H1 (cell line): ENCODE data around the gene GSTT2. TPM values are rescaled to one million over a fixed set of nuclear protein-coding genes. Genes with fewer than 3 reads are reported as not detected.

Source experiments
- CTCF ChIA-PET: fragments of 300-600 bp; sonication (Branson Sonifier 250); formaldehyde crosslinking; loops from one replicate; lab custom pipeline; 2021; ENCODE audit not compliant: partially characterized antibody; lab: Charles Lee
- POLR2A ChIA-PET: fragments of 300-600 bp; sonication (Branson Sonifier 250); formaldehyde crosslinking; loops from one replicate; lab custom pipeline; 2021; ENCODE audit warnings: inconsistent platforms; ENCODE audit not compliant: partially characterized antibody; lab: Charles Lee
- DNase-seq, 2 experiments: peaks; one replicate each; pipeline versions ENCODE4 v3.0.0 to v3.0.0-alpha.2; 2010 to 2022; ENCODE audit warnings: low spot score in 2 of 2, low read depth in 1 of 2, mixed read lengths in 1 of 2
- FAIRE-seq: peaks from 2 replicates; lab custom pipeline; 2011; peaks lifted over from hg19 to GRCh38; lab: Jason Lieb, UNC
- H2AFZ ChIP-seq: 2 replicates; pipeline ENCODE4 v1.8.1; 2012; ENCODE audit warnings: low read length, inconsistent platforms
- H2AK5ac ChIP-seq: 2 replicates; pipeline ENCODE4 v1.6.1; 2013; ENCODE audit warnings: low read depth, low read length
- H2BK120ac ChIP-seq: replicated peaks from 2 replicates; pipeline ENCODE3; 2013; ENCODE audit warnings: low read depth, low read length, inconsistent platforms
- H2BK12ac ChIP-seq: 2 replicates; pipeline ENCODE4 v1.6.1; 2013; ENCODE audit warnings: low read depth, low read length
- H2BK15ac ChIP-seq: 2 replicates; pipeline ENCODE4 v1.6.1; 2013; ENCODE audit warnings: low read length
- H2BK20ac ChIP-seq: 2 replicates; pipeline ENCODE4 v1.6.1; 2013; ENCODE audit warnings: low read length
- H2BK5ac ChIP-seq: 2 replicates; pipeline ENCODE4 v1.6.1; 2013; ENCODE audit warnings: low read depth, low read length
- H3K14ac ChIP-seq: 2 replicates; pipeline ENCODE4 v1.6.1; 2013; ENCODE audit warnings: inconsistent platforms; ENCODE audit not compliant: insufficient read length
- H3K18ac ChIP-seq: 2 replicates; pipeline ENCODE4 v1.6.1; 2013; ENCODE audit warnings: low read length; ENCODE audit errors: extremely low read depth
- H3K23ac ChIP-seq: 2 replicates; pipeline ENCODE4 v1.6.1; 2013; ENCODE audit warnings: inconsistent platforms; ENCODE audit not compliant: insufficient read length
- H3K23me2 ChIP-seq: 2 replicates; pipeline ENCODE4 v1.6.1; 2013; ENCODE audit warnings: low read depth, low read length
- H3K27ac ChIP-seq: 2 replicates; pipeline ENCODE4 v1.6.1; 2011; ENCODE audit warnings: low read depth, low read length, inconsistent platforms
- H3K27me3 ChIP-seq, 4 experiments: replicated peaks in 1 of 4; 1 replicate in 1 of 4; 2 replicates in 3 of 4; pipeline versions ENCODE4 v1.6.1 to v1.8.1; 2011 to 2013; ENCODE audit warnings: low read length in 3 of 4, mild to moderate bottlenecking in 3 of 4, inconsistent platforms in 2 of 4, mixed read lengths in 2 of 4, moderate library complexity in 1 of 4; ENCODE audit not compliant: control insufficient read depth in 3 of 4, insufficient read depth in 3 of 4; ENCODE audit errors: extremely low read depth in 1 of 4
- H3K36me3 ChIP-seq, 4 experiments: 2 replicates each; pipeline versions ENCODE4 v1.6.1 to v1.8.1; 2011 to 2013; ENCODE audit warnings: mild to moderate bottlenecking in 4 of 4, low read length in 3 of 4, moderate library complexity in 2 of 4, control low read depth in 1 of 4, inconsistent platforms in 1 of 4; ENCODE audit not compliant: insufficient read depth in 4 of 4, control insufficient read depth in 2 of 4
- H3K4ac ChIP-seq: replicated peaks from 2 replicates; pipeline ENCODE3; 2013; ENCODE audit warnings: low read length, low read depth, mixed read lengths, inconsistent platforms; ENCODE audit not compliant: insufficient read length
- H3K4me1 ChIP-seq, 4 experiments: replicated peaks in 1 of 4; 1 replicate in 1 of 4; 2 replicates in 3 of 4; pipeline versions ENCODE4 v1.6.1 to v1.8.1; 2011 to 2013; ENCODE audit warnings: low read length in 3 of 4, inconsistent platforms in 2 of 4, mixed read lengths in 1 of 4; ENCODE audit not compliant: insufficient read depth in 4 of 4, control insufficient read depth in 3 of 4
- H3K4me2 ChIP-seq, 2 experiments: 2 replicates each; pipeline versions ENCODE4 v1.6.1 to v1.8.1; 2011 to 2013; ENCODE audit warnings: low read depth in 2 of 2, low read length in 2 of 2, control low read depth in 1 of 2, inconsistent platforms in 1 of 2, mild to moderate bottlenecking in 1 of 2; ENCODE audit not compliant: insufficient read depth in 1 of 2
- H3K4me3 ChIP-seq, 4 experiments: fragments of 200-600, 300-600 bp in 1 of 4; sonication (generic), shearing (Covaris generic), sonication (Bioruptor Twin) in 1 of 4; 2 replicates each; pipeline versions ENCODE4 v1.5.1 to v1.8.1; 2011 to 2016; ENCODE audit warnings: low read length in 4 of 4, low read depth in 3 of 4, control low read depth in 2 of 4, inconsistent platforms in 2 of 4, mild to moderate bottlenecking in 2 of 4, mixed read lengths in 1 of 4, moderate library complexity in 1 of 4; ENCODE audit not compliant: insufficient read depth in 2 of 4; ENCODE audit errors: extremely low read depth in 1 of 4
- H3K56ac ChIP-seq: replicated peaks from 2 replicates; pipeline ENCODE3; 2013; ENCODE audit warnings: low read depth, mild to moderate bottlenecking, mixed read lengths, low read length, inconsistent platforms; ENCODE audit not compliant: insufficient read length
- H3K79me1 ChIP-seq: 2 replicates; pipeline ENCODE4 v1.6.1; 2013; ENCODE audit warnings: low read depth, low read length, control low read depth
- H3K79me2 ChIP-seq, 2 experiments: 2 replicates each; pipeline versions ENCODE4 v1.6.1 to v1.8.1; 2012 to 2013; ENCODE audit warnings: low read length in 2 of 2, mild to moderate bottlenecking in 2 of 2, inconsistent platforms in 1 of 2; ENCODE audit not compliant: insufficient read depth in 2 of 2, control insufficient read depth in 1 of 2
- H3K9ac ChIP-seq, 4 experiments: replicated peaks in 1 of 4; 1 replicate in 1 of 4; 2 replicates in 3 of 4; pipeline versions ENCODE4 v1.6.1 to v1.8.1; 2011 to 2013; ENCODE audit warnings: low read depth in 3 of 4, low read length in 3 of 4, control low read depth in 2 of 4, mild to moderate bottlenecking in 2 of 4, moderate library complexity in 2 of 4, inconsistent platforms in 1 of 4; ENCODE audit errors: extremely low read depth in 1 of 4
- H3K9me3 ChIP-seq, 2 experiments: 2 replicates each; pipeline versions ENCODE4 v1.6.1 to v1.8.1; 2012 to 2013; ENCODE audit warnings: mild to moderate bottlenecking in 2 of 2, moderate library complexity in 2 of 2, control low read depth in 1 of 2, inconsistent platforms in 1 of 2, low read depth in 1 of 2, low read length in 1 of 2, mixed read lengths in 1 of 2; ENCODE audit not compliant: insufficient read depth in 2 of 2
- H4K20me1 ChIP-seq, 2 experiments: replicated peaks in 1 of 2; 2 replicates each; pipeline versions ENCODE3 to v1.8.1; 2011 to 2013; ENCODE audit warnings: inconsistent platforms in 2 of 2, low read length in 2 of 2, mild to moderate bottlenecking in 1 of 2; ENCODE audit not compliant: insufficient read depth in 2 of 2, control insufficient read depth in 1 of 2
- H4K5ac ChIP-seq: 2 replicates; pipeline ENCODE4 v1.6.1; 2013; ENCODE audit warnings: low read length, low read depth, mixed read lengths, inconsistent platforms; ENCODE audit not compliant: insufficient read length
- H4K8ac ChIP-seq: 2 replicates; pipeline ENCODE4 v1.8.0; 2013; ENCODE audit warnings: mild to moderate bottlenecking, moderate library complexity, low read length, inconsistent platforms; ENCODE audit not compliant: insufficient read depth; ENCODE audit errors: extremely low read depth
- H4K91ac ChIP-seq: replicated peaks from 2 replicates; pipeline ENCODE3; 2013; ENCODE audit warnings: low read length, mixed read lengths, inconsistent platforms; ENCODE audit not compliant: insufficient read length
- BACH1 ChIP-seq: IDR thresholded peaks from 2 replicates; pipeline ENCODE4 v1.6.1; 2012; ENCODE audit warnings: low read length, improper control_type of control experiment
- BCL11A ChIP-seq, 2 experiments: IDR thresholded peaks; one replicate each; pipeline ENCODE4 v1.6.1; 2011; ENCODE audit warnings: low read depth in 2 of 2, low read length in 2 of 2, mild to moderate bottlenecking in 2 of 2
- BRCA1 ChIP-seq: IDR thresholded peaks from 2 replicates; pipeline ENCODE4 v1.6.1; 2012; ENCODE audit warnings: low read depth, low read length, improper control_type of control experiment
- CHD2 ChIP-seq: IDR thresholded peaks from 2 replicates; pipeline ENCODE4 v1.6.1; 2012; ENCODE audit warnings: low read length, improper control_type of control experiment
- CREB1 ChIP-seq: IDR thresholded peaks from 2 replicates; pipeline ENCODE4 v1.6.1; 2012; ENCODE audit warnings: inconsistent platforms
- E2F6 ChIP-seq: IDR thresholded peaks from 2 replicates; pipeline ENCODE4 v1.6.1; 2012; ENCODE audit warnings: inconsistent platforms
- EGR1 ChIP-seq: IDR thresholded peaks from 2 replicates; pipeline ENCODE4 v1.6.1; 2011; ENCODE audit warnings: low read depth, low read length, borderline replicate concordance
- NANOG ChIP-seq: IDR thresholded peaks from 2 replicates; pipeline ENCODE4 v1.6.1; 2011; ENCODE audit warnings: low read length, low read depth, mild to moderate bottlenecking, inconsistent platforms; ENCODE audit not compliant: insufficient read depth, poor library complexity, severe bottlenecking
- POLR2A ChIP-seq, 2 experiments: IDR thresholded peaks; 1 replicate in 1 of 2; 2 replicates in 1 of 2; pipeline ENCODE4 v1.6.1; 2011; ENCODE audit warnings: low read depth in 2 of 2, low read length in 2 of 2, mild to moderate bottlenecking in 2 of 2; ENCODE audit errors: control extremely low read depth in 1 of 2
- POLR2AphosphoS5 ChIP-seq: IDR thresholded peaks from 2 replicates; pipeline ENCODE4 v1.6.1; 2011; ENCODE audit warnings: low read depth, low read length
- RAD21 ChIP-seq, 2 experiments: IDR thresholded peaks in 1 of 2; conservative IDR thresholded peaks in 1 of 2; 2 replicates each; pipeline ENCODE4 v1.6.1; 2011; ENCODE audit warnings: low read depth in 2 of 2, low read length in 2 of 2, improper control_type of control experiment in 1 of 2, inconsistent platforms in 1 of 2, mild to moderate bottlenecking in 1 of 2, moderate library complexity in 1 of 2
- RNF2 ChIP-seq: fragments of 200-900, 300-1000 bp; sonication (generic); IDR thresholded peaks from 2 replicates; pipeline ENCODE4 v1.7.1; 2016; ENCODE audit warnings: borderline replicate concordance, low read depth, mild to moderate bottlenecking, antibody characterized with exemption, low read length; ENCODE audit not compliant: poor library complexity, severe bottlenecking; ENCODE audit errors: missing control alignments
- SRF ChIP-seq: IDR thresholded peaks from 2 replicates; pipeline ENCODE4 v1.6.1; 2011; ENCODE audit warnings: mild to moderate bottlenecking, low read depth, low read length, moderate library complexity
- SUZ12 ChIP-seq: fragments of 200-600 bp; sonication (generic); IDR thresholded peaks from 2 replicates; pipeline ENCODE4 v1.6.1; 2012; ENCODE audit warnings: mild to moderate bottlenecking, inconsistent platforms, low read length, moderate library complexity, mixed read lengths
- WGBS, 2 experiments: shearing (Covaris generic) in 1 of 2; methylation state at CpG; one replicate each; pipeline versions ENCODE4 v1.1.6 to v1.1.7; 2013 to 2015; ENCODE audit warnings: low lambda C conversion rate in 2 of 2, mixed read lengths in 2 of 2, inconsistent platforms in 1 of 2, low coverage in 1 of 2, missing lambda C conversion rate in 1 of 2; ENCODE audit not compliant: insufficient replicate concordance in 2 of 2, insufficient coverage in 1 of 2, insufficient read length in 1 of 2; ENCODE audit errors: extremely low coverage in 1 of 2, missing lambda C conversion rate in 1 of 2; 5-methylcytosine and 5-hydroxymethylcytosine counted together
- polyA plus RNA-seq, 7 experiments: library from polyadenylated mRNA; depleted of rRNA in 3 of 7; stranded (reverse) in 5 of 7; unstranded in 2 of 7; fragments of >200 nt in 5 of 7; fragments of 200-250 nt in 2 of 7; gene quantifications; 1 replicate in 5 of 7; 2 replicates in 1 of 7; 4 replicates in 1 of 7; pipeline versions ENCODE4 v1.2.1 to v1.2.3, GENCODE V29; 2011 to 2013; ENCODE audit warnings: missing spikeins in 2 of 7, mixed read lengths in 2 of 7
- total RNA-seq: library from RNA; stranded (reverse); fragmentation: NEBNext Ultra II Directional; extraction: Animal tissue kit (Norgen Biotek cat#: 25700); gene quantifications from 2 replicates; pipeline ENCODE4 v1.2.1, GENCODE V29; 2021

Gene GSTT2
- total and polyA plus RNA-seq, 2 of the 8 experiments (the other 6 are each of a cell fraction or from before 2014, with no cell fraction given) = 1.1 to 1.5 TPM

- H3K27me3 ChIP-seq = peaks cover 0 to 3% (median 0%) of the 10 kb centered on the region in 4 experiments; a peak in 3 of 7 replicates
- no peak within 1 kb of the TSS for H3K14ac ChIP-seq
- H3K56ac ChIP-seq = no peak within 1 kb of the TSS
- H4K20me1 ChIP-seq = no peaks in the 10 kb centered on the region
- no peak within 1 kb of the TSS for H3K4me2 ChIP-seq
- peaks cover 0 to 3% (median 0%) of the 10 kb centered on the region in 4 experiments; a peak in 3 of 7 replicates for H3K4me1 ChIP-seq
- no peak within 1 kb of the TSS for H3K4me3 ChIP-seq
- no peak within 1 kb of the TSS for H3K9ac ChIP-seq
- no peaks in the 10 kb centered on the region for H3K9me3 ChIP-seq
- peak within 1 kb of the TSS; percentile 73; the same call in 1 of the 2 replicates for H2BK15ac ChIP-seq
- no peak within 1 kb of the TSS for H3K27ac ChIP-seq
- H3K79me2 ChIP-seq = no peaks in the 10 kb centered on the region
- peak within 1 kb of the TSS; percentile 5 for H4K91ac ChIP-seq
- H2BK5ac ChIP-seq = no peak within 1 kb of the TSS
- no peaks in the 10 kb centered on the region for H3K79me1 ChIP-seq
- peak within 1 kb of the TSS; percentile 19 for H3K4ac ChIP-seq
- no peak within 1 kb of the TSS for H2AFZ ChIP-seq
- H2AK5ac ChIP-seq = peak within 1 kb of the TSS; percentile 77; the same call in 1 of the 2 replicates
- ChIA-PET CTCF (no interaction called here), POLR2A (no interaction called here)
- WGBS, 2 experiments = 87% methylated on average over 6 of the region's 6 CpGs; no CpG with 5 or more reads in 1 of the 2 experiments
- H2BK120ac ChIP-seq = no peak within 1 kb of the TSS
- 0 out of 2 replicates have a peak within 1 kb of the TSS, but pooled peaks have one; percentile 50 for H2BK12ac ChIP-seq
- H4K8ac ChIP-seq = peak within 1 kb of the TSS; percentile 74; the same call in 1 of the 2 replicates
- H3K23ac ChIP-seq = no peak within 1 kb of the TSS
- no peak within 1 kb of the TSS for H4K5ac ChIP-seq
- H3K23me2 ChIP-seq = no peaks in the 10 kb centered on the region
- H3K18ac ChIP-seq = no peak within 1 kb of the TSS
- no peak for DNase-seq
- peak within 1 kb of the TSS; percentile 91; the same call in 1 of the 2 replicates for H2BK20ac ChIP-seq
- no peaks in the 10 kb centered on the region for H3K36me3 ChIP-seq
- no peak for FAIRE-seq
- TF ChIP-seq BCL11A (IDR thresholded peaks at IDR 0.05; ENCODE audit: low read depth in 2 of 2, low read length in 2 of 2) (no peak), SRF (no peak), BRCA1 (no peak), POLR2AphosphoS5 (no peak), NANOG (no peak), CHD2 (no peak), SUZ12 (no peak), RNF2 (no peak), POLR2A (IDR thresholded peaks at IDR 0.05; ENCODE audit: control extremely low read depth in 1 of 2, low read depth in 2 of 2, low read length in 2 of 2) (no peak), RAD21 (IDR thresholded peaks at IDR 0.05 in 1 of 2, conservative IDR thresholded peaks at IDR 0.05 in 1 of 2; ENCODE audit: low read depth in 2 of 2, low read length in 2 of 2) (no peak), EGR1 (no peak), CREB1 (no peak), BACH1 (no peak), E2F6 (no peak)
Observed at GRCh38 chr22:24005201-24005600, 25.3 kb downstream of the GSTT2 start, which contains the start of gene GSTT4. TSS of gene GSTT4 (minus strand) at chr22:24005453. CDS start at chr22:24005356, 97 bp downstream.
